ENCODE data around the gene MCM3AP.

GRCh38 chr21:46274797-46275390 is 10.5 kb downstream of the MCM3AP start:
- TF ChIP-seq, protein P1, sequence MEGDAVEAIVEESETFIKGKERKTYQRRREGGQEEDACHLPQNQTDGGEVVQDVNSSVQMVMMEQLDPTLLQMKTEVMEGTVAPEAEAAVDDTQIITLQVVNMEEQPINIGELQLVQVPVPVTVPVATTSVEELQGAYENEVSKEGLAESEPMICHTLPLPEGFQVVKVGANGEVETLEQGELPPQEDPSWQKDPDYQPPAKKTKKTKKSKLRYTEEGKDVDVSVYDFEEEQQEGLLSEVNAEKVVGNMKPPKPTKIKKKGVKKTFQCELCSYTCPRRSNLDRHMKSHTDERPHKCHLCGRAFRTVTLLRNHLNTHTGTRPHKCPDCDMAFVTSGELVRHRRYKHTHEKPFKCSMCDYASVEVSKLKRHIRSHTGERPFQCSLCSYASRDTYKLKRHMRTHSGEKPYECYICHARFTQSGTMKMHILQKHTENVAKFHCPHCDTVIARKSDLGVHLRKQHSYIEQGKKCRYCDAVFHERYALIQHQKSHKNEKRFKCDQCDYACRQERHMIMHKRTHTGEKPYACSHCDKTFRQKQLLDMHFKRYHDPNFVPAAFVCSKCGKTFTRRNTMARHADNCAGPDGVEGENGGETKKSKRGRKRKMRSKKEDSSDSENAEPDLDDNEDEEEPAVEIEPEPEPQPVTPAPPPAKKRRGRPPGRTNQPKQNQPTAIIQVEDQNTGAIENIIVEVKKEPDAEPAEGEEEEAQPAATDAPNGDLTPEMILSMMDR (IDR thresholded peaks at IDR 0.05): no peak
- no peak for TF ChIP-seq POLR2A (IDR thresholded peaks at IDR 0.05)

All from body of pancreas (tissue), 4 donors.